GM18520 (cell line): ENCODE measurements around the gene FAM219B.
"Not testable (repeated sequence)": the region's sequence is repeated elsewhere in the genome, so short reads cannot be mapped to it uniquely, and the experiment has no call there.

Source experiments
- ATAC-seq: cut with Tn5 transposase; IDR thresholded peaks from one replicate; pipeline ENCODE4 v1.9.1; 2021; ENCODE audit not compliant: unreplicated experiment

FAM219B gene

GRCh38 chr15:74906450-74907162 lies at the start of gene FAM219B:
Gene FAM219B (minus strand): TSS chr15:74906851. CDS start chr15:74906800, 51 bp downstream.
- peak; percentile 80 for ATAC-seq

GRCh38 chr15:74955796-74956647 lies 49.4 kb upstream of the FAM219B start:
- peak; percentile 33 for ATAC-seq

- ATAC-seq, result no peak
Observed at GRCh38 chr15:74955017-74955416, 48.4 kb upstream of the FAM219B start.

GRCh38 chr15:74954515-74954914 lies 47.9 kb upstream of the FAM219B start:
- no peak for ATAC-seq

- no peak for ATAC-seq
Observed at GRCh38 chr15:74951006-74951405, 44.4 kb upstream of the FAM219B start.

- ATAC-seq, result no peak
Observed at GRCh38 chr15:74950078-74950908, 43.6 kb upstream of the FAM219B start.

GRCh38 chr15:74937590-74938371 lies 31.1 kb upstream of the FAM219B start, which contains the start of gene COX5A:
Gene COX5A (minus strand): TSS chr15:74938073. CDS start chr15:74938014, 59 bp downstream.
- peak; percentile 85 for ATAC-seq

GRCh38 chr15:74937272-74937589 lies 30.6 kb upstream of the FAM219B start:
- ATAC-seq, result no peak

GRCh38 chr15:74935193-74935592 lies 28.5 kb upstream of the FAM219B start:
- ATAC-seq, result not testable (repeated sequence)

GRCh38 chr15:74933573-74933972 lies 26.9 kb upstream of the FAM219B start:
- no peak for ATAC-seq

GRCh38 chr15:74928771-74929198 lies 22.1 kb upstream of the FAM219B start:
- ATAC-seq, result no peak

- no peak for ATAC-seq
Observed at GRCh38 chr15:74924525-74924924, 17.9 kb upstream of the FAM219B start.

- ATAC-seq, result no peak
Observed at GRCh38 chr15:74920456-74920855, 13.8 kb upstream of the FAM219B start.

GRCh38 chr15:74917676-74918075 lies 11.0 kb upstream of the FAM219B start:
- no peak for ATAC-seq

GRCh38 chr15:74913799-74914198 lies 7.1 kb upstream of the FAM219B start:
- ATAC-seq, result not testable (repeated sequence)

GRCh38 chr15:74913041-74913440 lies 6.4 kb upstream of the FAM219B start:
- no peak for ATAC-seq

GRCh38 chr15:74908635-74909034 lies 2.0 kb upstream of the FAM219B start:
- ATAC-seq, result no peak

- ATAC-seq, result no peak
Observed at GRCh38 chr15:74907163-74907870, 666 bp upstream of the FAM219B start.

GRCh38 chr15:74906067-74906449 lies 593 bp downstream of the FAM219B start:
- ATAC-seq, result no peak
